Measurements from ENCODE around the gene NUP210L.
A peak's percentile ranks its signal among the peaks of the same experiment; 100 is the strongest.

NUP210L gene

DNA sequence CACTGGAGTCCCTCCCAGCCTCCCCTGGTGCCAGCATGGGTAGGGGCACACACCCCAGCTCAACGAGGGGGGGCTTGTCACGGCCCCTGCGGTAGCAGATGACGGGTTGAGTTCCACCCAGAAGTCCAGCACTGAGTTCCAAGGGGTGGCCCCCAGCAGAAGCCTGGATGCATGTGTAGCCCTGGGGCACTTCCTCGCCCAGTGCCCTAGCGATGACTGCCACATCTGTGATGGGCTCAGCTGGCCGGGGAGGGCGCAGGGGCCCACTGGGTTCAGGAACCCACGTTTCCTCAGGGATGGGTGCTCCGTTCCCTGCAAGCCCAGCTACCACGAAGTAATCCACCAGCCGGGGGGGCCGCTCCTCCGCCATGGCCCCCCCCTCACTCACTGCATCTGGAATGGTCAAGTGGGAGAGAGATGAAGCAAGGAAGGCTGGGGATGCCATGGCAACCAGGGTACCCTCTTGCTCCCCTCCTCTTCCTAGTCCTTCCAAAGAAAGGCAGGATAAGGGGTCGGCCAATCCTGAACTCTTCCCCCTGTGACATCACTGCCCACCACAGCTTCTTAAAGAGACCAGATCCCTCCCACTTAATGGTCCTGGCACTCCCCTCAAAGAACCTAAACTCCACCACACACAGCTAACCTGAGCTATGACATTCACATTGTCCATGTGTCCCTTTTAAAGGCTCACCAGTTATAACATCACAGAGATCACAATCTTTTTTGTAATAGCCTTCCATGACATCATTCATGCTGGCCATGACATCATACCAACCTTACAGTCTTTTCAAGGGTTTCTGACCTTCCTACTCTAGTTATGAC, 210.7 kb downstream of the NUP210L start:
- H3K4me3 ChIP-seq (ENCODE audit: low read depth, low read length) = peak overlapping the region; percentile 92
- TF ChIP-seq CTCF (IDR thresholded peaks at IDR 0.05; ENCODE audit: borderline replicate concordance, insufficient read depth, low read depth, low read length) = no peak

DNA sequence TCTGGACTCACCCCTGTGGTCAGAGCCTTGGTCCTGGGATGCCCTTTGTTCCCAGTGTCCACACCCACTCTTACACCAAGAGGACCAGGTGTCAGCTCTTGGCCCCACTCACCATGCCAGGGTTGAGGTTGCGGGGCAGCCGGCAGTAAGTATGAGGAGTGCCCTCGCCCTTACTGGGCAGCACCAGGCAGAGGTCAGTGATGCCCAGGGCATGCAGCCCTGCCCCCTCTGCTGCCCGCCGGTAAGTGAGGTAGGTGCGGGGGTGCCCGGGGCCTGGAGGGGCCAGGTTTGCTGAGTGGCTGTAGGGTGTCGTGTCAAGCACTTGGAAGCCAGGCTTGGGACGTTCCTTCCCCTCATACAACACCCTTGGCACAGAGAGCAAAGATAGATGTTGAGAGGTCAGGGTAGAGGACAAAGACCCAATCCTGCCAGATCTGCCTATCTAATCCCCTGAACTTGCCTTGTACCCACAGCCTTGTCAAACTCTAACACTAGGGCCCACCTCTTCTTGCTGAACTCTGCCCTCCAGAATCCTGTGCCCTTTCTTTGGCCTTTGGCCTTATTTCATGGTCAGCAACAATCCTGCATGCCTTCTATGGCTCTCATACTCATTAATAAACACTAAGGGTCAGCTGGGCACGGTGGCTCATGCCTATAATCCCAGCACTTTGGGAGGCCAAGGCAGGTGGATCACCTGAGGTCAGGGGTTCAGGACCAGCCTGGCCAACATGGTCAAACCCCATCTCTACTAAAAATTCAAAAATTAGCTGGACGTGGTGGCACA, 211.9 kb downstream of the NUP210L start:
- H3K4me3 ChIP-seq (ENCODE audit: low read depth, low read length) = no peak overlapping the region
- no peak for TF ChIP-seq CTCF (IDR thresholded peaks at IDR 0.05; ENCODE audit: borderline replicate concordance, insufficient read depth, low read depth, low read length)

Data from GM12875 (cell line).